NCI-H446 (cell line): ENCODE measurements around the gene SLIT3.

Experiments
- DNase-seq, 2 experiments: peaks; one replicate each; lab custom pipeline; 2025; lab: John Stamatoyannopoulos, UW

The SLIT3 gene

DNA sequence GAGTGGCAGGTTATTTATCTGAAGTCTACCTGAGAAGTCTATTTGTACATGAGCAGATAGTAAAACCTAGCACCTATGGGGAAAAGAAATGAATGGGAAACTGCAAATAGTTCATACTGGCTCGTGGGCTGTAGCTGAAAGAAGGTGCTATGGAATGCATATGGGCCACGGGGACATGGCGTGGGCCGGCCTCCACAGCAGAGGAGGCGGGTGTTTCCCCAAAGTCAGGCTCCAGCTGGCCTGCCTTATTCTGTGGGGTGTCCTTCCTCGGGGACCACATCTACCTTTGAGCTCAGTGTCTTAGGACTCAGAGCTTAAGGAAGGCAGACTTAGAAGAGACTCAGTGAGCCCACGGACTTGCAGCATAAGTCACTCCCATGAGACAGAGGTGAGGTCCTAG is 371.3 kb downstream of the SLIT3 start:
- no peak for DNase-seq

DNA sequence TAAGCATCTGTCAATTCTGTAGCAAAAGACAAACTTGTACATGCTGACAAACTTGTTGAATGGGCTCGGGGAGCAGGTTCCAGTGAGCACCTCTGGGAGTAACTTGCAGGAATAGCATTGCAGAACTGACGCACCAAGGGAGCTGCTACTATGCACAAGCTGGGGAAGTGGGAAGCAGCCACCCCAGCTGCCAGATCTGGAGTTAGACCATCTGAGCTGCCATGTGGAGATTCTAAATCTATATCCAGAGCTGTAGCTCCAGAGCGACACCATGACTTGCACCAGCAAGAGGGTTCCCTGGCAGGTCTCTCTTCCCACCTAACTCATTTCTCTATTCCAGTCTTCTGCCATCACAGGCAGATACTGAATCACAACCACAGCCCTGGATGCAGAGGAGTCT is 375.8 kb downstream of the SLIT3 start:
- DNase-seq: no peak

DNA sequence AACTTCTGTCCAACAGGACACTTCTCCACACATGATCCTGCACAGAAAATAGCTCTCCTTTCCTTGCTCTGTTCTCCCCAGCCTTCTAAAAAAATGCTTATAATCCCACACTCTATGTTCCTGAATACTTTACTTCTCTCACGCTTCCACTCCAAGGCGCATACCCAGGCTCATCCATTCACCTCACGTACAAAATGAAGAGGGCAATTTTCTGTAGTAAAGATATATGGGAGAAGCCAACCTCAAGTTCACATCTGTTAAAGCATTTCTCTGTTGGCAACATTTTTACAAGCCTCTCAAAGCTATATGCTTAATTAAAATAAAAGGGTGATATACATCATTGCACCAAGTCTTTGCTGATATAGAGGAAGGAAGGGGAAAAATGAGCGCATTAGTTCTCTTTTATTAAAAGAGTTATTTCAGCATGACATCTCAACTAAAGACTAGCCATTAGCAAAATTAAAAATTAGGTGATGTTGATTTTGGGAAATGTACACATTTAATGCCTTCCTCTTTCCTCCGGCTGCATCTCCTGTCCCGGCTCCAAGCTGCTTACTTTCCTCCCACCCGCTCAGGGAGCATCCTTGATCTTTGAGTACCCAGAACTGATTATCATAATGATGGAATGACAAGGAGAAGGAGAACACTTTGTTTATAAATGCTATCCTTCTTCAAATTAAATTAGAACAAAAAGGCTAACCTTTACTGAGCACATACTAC is 379.6 kb downstream of the SLIT3 start:
- no peak for DNase-seq

DNA sequence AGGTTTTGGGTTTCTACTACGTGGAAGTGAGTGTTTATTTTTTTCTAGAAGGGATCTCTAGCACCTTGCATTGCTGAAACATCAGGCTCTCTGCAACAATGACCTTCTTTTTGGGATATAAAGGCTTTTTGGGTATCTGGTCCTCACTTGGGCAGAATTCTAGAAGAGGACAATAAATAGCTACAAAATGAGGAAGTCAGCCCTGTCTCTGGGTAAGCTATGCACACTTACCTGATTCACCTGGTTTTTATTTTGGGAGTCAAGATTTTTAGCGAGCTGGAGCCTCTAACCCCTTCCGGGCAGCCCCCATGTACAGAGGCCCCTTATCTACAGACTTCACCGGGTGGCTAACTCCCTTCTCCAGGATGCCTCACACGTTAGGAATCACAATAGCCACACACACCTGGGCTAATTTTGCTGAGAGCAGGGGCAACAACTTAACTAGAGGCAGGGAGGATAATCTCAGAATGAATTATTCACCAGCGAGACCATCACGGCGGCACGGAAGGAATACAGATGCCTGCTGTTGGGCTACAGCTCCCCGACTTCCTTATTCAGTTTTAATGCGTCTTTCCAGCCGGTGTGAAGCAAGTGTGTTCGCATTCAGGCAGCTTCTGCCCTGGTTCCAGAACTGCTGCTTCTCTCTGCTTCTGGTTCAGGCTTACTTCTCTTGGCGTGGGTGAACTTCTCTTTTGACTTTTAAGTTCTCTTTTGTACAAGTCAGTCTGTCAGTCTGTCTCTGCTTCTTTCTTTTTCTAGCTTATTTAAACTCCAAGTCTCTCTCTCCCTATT is 380.7 kb downstream of the SLIT3 start:
- DNase-seq: no peak

DNA sequence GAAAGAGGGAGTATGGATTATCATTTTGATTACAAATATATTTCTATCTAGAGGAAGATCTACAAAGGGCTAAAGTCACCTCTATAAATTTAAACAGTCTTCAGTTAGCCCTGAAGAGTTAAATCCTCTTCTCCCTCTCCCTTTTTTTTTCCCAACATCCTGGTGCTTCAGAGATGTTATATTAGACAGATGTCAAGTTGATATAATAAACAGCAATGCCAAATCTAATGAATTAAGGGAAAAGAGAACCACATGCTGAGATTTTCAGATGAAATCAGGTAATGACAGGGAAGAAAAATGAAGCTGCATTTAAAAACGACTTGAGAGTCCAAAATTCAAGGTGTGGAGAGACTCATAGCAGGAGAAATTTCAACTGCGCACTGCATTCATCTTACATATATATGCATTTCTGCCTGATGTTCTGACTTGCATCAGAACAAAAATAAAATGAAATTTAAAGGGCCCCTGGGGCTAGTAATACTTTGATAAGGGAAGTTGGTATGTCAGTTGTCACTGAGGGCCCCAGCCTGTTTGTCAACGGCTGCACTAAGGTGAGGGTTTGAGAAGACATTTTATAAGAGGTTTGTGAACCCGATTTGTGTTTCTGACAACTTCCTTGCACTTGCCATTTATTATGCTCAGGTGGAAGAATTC is 382.9 kb downstream of the SLIT3 start:
- DNase-seq: no peak

DNA sequence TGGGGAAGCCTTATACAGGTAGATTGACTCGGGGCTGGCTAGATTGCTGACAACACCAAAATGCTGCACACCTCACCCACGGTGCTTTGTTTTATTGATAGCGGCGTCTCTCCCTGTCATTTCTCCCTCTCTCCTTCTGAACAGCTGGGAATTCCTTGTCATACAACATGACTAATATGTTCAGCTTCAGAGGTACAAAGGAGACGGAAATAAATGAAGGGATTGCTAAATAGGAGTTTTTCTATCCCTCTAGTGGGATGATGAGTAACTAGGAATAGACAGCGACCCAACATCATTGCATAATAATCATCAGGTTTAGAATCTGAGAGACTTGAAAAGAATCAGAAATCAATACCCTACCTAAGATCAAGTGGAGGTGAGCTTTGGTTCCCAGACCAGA is 384.1 kb downstream of the SLIT3 start:
- DNase-seq: no peak

DNA sequence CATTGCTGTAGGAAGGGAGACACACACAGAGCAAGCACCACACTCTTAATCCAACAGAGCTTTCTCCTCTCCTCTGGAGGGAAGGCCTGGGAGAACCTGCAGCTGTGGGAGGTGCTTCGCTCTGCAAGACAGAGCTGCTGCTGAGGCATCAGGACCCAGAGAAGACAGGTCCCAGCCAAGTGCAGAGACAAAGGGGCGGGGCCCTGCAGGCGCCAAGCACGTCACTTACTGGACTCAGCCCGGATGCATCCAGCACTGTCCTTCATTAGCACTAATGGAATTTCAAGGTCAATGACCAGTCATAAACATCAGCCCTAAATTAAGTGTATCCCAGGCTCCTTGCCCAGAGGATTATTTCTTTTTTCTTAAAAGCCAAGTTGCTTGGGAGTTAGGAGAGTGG is 384.7 kb downstream of the SLIT3 start:
- DNase-seq: no peak

DNA sequence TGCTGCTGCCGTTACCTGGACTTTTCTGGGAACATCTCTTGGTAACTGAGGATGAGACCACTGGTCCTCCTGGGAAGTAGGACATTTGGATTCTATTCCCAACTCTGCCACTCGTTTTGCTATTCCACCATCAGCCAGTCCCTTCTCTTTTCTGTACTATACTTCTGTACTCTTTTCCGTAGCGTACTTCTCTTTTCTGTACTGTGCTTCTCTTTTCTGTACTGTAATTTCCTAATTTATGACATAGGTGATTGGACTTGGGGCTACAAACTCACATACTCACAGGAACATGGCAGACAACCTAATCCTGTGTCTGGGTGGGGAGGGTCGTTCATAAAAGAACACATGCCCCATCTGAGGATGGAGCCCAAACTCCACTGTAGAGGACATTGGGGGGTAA is 386.4 kb downstream of the SLIT3 start:
- DNase-seq: no peak

DNA sequence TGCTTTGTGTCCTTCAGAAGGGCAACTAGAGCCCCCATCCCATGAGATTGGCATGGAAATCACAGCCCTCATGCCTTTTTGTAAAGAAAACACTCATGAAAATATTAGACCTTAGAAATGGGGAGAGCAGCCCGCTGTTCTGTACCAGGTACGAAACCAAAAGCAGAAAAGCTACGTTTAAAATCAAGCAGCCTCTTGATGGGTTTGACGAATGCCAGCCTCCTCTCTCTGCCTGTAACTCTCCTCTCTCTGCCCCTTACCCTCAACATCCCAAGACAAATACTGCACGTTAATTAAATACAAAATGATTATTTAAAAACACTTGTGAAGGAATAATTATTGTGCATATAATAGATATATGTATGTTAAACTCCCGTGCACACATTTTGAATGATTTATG is 390.1 kb downstream of the SLIT3 start:
- DNase-seq: no peak

DNA sequence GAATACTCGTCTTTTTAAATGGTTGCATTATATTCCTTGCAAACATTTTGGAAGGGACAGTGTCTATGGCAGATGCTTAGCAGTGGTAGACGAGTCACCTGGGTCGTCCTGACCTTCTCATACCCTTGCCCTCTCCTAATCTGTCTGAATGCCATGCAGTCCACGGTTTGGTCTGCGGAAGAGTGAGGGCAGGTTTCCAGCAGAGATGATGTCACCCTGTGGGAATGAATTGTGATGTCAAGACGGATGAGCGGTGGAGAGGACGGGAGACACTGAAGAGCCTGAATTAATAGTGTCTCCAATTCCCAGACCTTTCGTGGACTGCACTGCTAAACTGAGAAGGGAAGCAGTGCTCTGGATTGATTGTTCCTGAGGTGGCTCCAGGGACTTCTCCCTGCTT is 392.7 kb downstream of the SLIT3 start:
- no peak for DNase-seq

DNA sequence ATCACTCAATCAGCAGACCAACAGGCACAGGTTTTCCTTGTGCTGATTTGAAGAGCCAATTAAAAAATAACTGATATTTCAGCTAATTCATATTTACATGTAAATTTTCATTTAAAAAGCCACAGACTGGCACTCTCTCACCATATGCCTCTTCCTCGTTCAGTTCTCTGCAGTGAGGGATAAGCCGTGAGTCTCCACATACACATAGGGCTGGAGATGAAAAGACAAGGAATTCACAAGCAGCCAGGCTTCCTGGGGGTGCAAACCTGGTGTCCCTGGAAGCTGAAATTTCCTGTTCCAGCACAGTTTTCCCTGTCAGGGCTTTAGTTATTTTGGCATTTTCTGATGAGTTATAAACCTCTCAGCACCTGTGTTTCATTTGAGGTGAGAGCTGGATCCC is 397.9 kb downstream of the SLIT3 start:
- no peak for DNase-seq

DNA sequence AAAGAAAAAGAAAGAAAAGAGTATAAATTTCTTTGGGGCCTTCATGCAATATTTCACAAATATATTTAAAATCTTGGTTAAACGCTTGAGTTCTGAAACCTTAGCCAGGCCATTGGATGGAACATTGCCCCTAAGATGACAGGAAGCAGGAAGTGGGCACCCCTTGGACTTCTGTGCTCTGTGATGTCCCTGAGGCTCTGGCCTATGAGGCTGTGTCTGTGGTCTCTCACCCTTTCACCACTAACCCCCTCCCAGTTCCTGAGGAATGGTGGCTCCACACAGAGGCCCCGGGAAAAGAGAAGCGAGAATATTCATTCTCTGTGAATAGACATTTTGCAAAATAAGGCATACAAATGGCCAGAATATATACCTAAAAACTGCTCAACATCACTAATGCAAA is 401.3 kb downstream of the SLIT3 start:
- no peak for DNase-seq

DNA sequence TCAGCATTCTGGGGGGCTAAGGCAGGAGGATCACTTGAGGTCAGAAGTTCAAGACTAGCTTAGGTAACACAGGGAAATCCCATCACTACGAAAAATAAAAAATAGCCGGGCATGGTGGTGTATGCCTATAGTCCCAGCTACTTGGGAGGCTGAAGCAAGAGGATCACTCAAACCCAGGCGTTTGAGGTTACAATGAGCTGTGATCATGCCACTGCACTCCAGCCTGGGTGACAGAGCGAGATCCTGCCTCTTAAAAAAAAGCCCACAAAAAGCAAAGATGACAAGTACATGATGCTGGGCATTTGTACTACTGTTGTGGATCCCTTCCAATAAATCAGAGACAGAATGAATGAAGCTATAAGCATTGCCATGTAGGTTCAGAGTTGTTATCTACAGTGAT is 401.7 kb downstream of the SLIT3 start:
- DNase-seq: no peak

DNA sequence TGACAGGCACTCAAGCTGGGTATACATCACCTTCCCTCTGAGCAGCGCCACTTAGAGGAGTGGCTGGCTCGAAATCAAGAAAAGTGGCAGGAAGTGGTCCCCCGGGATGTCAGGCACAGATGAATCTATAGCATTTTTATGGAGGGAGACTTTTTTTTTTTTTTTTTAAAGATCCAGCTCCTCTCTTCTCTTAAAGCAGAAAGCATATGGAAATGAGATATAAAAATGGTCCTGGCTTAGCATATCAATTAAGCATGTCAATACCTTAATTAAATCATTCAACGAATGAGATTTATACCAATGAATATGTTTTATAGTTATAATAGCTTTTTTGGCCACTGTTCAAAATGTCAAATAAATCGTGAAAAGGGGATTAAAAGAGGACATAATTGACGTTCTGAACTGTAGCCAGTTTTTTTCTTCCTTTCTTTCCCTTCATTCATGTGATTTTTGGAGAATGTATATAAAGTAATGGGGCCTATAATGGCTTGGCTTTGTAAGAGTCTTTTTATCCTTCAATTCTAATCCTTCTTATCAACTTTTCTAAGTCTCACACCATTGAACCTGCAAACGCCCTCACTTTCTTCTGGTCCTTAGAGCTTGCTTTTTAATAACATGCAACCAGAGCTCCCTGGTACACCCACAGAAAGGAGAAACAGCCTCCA is 402.6 kb downstream of the SLIT3 start:
- no peak for DNase-seq

DNA sequence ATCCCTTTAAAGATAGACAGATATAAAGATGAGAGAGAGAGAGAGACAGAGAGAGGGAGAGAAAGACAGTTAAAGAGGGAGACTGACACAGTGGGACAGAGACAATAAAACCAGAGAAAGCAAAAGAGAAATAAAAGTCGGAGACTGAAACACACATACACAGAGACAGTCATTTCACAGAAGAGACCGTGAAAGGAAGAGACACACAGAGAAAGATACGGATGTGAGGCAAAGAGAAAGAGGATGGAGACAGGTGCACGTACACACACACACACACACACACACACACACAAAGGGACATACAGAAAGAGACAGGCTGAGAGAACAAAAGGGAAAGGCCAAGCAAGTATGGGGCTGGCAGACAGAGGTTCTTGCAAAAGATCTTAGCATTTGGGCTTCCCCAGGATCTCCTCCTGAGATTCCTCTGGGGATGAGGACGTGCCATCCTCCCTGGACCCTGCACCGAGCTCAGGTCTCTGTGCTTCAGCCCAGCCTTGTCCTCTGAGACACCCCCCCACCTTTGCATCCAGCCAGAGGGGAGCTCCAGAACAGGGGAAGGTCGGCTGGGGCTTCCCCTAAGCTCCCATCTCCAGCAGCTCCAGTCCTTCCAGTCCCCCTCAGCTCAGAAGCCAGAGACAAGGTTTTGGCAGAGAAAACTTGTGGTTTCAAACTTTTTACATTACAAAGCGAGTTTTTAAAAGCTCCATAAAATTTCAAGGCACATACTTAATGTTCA is 403.4 kb downstream of the SLIT3 start:
- no peak for DNase-seq

DNA sequence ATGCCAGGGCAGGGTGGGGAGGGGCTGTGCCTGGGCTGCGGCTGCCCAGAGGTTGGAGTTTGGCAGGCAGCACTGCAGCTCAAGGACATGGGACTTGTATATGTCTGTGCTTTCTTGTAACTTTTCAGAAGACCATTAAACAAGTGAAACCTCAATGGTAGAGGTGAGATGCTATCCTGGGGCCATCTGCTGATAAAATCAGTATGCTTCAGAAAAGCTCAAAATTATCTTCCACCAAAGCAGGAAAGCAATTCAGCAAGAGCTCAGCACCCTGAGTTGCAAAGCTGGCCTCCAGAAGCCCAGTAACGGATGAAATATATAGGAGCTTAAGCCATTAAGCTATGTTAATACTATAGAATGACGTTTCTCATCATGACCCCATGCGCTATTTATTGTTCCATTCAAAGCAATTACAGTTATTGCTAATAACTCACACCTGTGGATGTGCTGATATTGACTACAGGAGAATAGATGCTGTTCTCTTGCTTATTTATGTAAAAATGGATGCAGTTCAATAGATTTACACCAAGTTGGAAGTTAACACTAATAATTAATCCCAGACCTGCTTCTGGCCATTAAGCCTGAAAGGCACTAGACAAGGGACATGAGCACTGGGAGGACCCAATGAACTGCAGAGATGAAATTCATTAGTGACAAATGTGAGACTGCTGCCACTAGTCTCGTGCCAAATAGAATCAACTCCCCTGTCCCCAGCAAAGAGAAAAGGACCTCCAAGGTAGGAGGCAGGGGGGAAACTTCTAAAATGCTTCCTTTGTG is 405.5 kb downstream of the SLIT3 start:
- no peak for DNase-seq

DNA sequence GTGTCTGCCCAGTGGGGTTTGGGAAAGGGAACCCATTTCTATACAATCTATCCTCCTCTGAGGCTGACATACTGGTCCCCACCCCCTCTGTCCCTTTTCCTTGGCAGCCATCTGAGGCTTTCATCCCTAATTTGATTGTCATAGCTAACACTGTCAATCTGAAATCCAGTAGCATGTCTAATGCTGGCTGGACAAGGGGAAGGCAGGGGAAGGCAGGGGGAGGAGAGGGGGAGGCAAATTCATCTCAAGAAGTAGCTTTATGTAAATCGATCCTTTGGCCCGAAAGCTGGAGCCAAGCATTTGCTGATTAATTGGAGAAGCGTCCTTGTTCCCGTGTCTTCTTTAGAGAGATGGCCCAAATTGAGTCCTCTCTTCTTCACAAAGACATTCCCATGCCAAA is 407.7 kb downstream of the SLIT3 start:
- no peak for DNase-seq

DNA sequence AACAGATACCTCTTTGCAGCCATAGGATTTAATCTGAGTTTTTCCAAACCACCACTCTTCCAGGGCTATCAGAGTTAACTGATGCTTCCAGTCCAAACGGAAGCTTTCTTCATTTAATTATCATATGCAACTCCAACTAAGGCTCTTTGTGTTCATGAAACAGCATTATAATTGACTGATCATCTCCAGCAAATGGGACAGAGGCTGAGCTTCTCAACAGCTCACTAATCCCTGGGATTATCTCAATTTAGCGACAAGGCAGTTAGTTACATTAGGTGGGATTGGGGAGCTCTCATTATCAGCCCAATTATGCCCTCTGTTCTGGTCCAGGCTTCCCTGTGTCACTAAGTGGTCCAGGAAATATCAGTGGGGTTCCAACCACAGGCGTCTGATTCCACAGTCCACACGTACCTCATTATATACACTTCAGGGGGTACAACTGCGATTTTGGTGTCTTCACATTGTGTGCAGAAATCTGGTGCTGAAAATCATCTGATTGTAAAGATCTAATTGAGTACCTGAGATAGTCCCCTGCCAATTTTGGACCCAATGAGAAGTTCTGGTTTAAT is 408.2 kb downstream of the SLIT3 start:
- no peak for DNase-seq

DNA sequence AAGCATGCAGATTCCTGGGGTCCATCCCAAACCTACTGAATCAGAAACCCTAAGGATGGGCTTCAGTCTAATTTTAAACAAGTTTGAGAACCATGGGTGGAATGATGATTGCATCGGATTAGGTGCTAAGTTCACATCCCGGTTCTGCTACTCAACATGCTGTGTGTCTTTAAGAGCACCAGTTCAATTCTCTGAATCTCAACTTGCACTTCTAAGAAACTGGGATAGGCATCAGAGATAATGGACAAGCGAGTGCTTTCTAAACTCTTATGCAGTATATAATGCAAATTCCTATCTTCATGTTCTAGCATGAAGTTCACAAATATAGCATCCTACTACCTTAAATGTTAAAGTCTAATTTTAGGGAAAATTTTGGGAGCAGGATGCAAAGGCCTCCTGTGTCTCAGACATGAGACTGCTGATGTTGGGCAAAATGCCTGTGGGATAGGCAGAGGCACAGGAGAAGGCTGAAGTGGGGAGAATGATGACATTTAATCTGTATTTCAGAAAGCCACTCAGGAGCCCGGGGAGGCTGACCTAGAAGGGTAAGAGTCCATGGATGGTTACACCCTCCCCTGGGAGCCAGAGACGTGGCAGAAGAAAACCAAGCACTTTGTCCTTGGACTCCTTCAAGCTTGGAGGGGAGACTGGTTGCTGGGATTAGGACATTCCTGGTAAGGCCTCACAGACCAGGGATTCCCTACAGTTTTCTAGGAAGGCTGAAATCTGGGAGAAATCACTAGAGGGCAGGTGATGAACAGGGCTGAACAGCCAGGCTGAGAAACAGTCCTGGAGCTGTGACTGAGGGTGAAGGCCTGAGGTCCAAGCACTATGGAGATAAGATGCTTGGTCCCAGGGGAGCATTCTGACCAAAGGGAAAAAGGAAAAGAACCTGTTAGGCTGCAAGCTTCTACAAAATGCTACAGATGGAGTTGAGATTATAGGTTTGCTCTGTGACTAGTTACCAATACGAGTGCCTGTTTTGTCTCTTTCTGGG is 409.8 kb downstream of the SLIT3 start:
- DNase-seq: no peak

DNA sequence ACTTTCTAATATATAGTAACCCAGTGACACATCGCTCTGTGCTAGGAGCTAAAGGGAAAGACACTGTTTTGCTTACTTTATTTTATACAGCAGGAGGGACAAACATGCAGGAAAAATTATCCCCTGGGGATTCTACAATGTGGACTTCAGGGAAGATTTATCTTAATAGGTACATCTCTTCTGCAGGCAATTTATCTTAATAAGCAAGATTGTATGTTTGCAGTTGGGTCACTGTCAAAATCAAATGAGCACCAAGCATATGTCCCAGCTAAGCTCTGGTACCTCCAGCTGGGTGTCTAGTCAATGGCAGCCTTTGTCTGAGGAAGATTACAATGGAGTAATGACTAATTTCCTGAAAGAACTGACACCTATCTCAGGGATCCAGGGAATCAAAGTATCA is 411.9 kb downstream of the SLIT3 start:
- DNase-seq: no peak
